ENCODE measurements around the gene LYST.

LYST gene

DNA sequence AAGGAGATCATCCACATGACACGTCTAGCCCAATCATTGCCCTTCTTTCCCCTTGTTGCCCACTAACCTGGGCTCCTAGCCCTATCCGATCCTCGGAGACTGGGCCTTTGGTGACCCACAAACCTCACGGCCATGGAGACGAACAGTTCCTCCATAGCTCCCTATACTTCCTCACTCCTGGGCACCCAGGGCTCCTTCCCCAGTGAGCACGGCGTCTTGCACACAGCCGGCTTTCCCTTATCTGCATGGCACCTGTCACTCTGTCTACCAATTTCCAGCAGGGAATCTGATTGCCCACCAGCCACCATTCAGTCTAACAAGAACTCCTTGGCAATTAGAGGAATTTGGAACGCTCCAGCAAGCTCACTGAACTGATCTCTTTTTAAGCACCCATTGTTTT, 220.2 kb downstream of the LYST start:
- Histone ChIP-seq H3K27me3 (peaks cover 100% of the 10 kb centered on the region), H3K4me3 (ENCODE audit: low read depth in 1 of 2, low read length in 1 of 2) (no peak overlapping the region), H3K4me1 (ENCODE audit: control insufficient read depth in 1 of 2, insufficient read depth in 1 of 2, low read depth in 1 of 2, low read length in 1 of 2) (peaks cover 16 to 41% of the 10 kb centered on the region in 2 experiments), H3K36me3 (no peaks in the 10 kb centered on the region), H3K27ac (no peak overlapping the region), H3K9me3 (no peaks in the 10 kb centered on the region)
- TF ChIP-seq, protein P1, sequence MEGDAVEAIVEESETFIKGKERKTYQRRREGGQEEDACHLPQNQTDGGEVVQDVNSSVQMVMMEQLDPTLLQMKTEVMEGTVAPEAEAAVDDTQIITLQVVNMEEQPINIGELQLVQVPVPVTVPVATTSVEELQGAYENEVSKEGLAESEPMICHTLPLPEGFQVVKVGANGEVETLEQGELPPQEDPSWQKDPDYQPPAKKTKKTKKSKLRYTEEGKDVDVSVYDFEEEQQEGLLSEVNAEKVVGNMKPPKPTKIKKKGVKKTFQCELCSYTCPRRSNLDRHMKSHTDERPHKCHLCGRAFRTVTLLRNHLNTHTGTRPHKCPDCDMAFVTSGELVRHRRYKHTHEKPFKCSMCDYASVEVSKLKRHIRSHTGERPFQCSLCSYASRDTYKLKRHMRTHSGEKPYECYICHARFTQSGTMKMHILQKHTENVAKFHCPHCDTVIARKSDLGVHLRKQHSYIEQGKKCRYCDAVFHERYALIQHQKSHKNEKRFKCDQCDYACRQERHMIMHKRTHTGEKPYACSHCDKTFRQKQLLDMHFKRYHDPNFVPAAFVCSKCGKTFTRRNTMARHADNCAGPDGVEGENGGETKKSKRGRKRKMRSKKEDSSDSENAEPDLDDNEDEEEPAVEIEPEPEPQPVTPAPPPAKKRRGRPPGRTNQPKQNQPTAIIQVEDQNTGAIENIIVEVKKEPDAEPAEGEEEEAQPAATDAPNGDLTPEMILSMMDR (IDR thresholded peaks at IDR 0.05), result no peak

GRCh38 chr1:235644693-235645305, 221.9 kb downstream of the LYST start:
- no peak overlapping the region for H3K4me3 ChIP-seq (ENCODE audit: low read depth in 1 of 2, low read length in 1 of 2)
- H3K27ac ChIP-seq, result no peak overlapping the region
- H3K36me3 ChIP-seq, result no peaks in the 10 kb centered on the region
- peaks cover 10 to 28% of the 10 kb centered on the region in 2 experiments for H3K4me1 ChIP-seq (ENCODE audit: control insufficient read depth in 1 of 2, insufficient read depth in 1 of 2, low read depth in 1 of 2, low read length in 1 of 2)
- H3K27me3 ChIP-seq, result peaks cover 100% of the 10 kb centered on the region
- H3K9me3 ChIP-seq, result no peaks in the 10 kb centered on the region
- TF ChIP-seq, protein P1 (IDR thresholded peaks at IDR 0.05), result no peak

GRCh38 chr1:235643837-235644692, 222.6 kb downstream of the LYST start:
- Histone ChIP-seq H3K4me3 (ENCODE audit: low read depth in 1 of 2, low read length in 1 of 2) (no peak overlapping the region), H3K9me3 (no peaks in the 10 kb centered on the region), H3K27ac (no peak overlapping the region), H3K36me3 (no peaks in the 10 kb centered on the region), H3K4me1 (ENCODE audit: control insufficient read depth in 1 of 2, insufficient read depth in 1 of 2, low read depth in 1 of 2, low read length in 1 of 2) (peaks cover 6 to 21% of the 10 kb centered on the region in 2 experiments), H3K27me3 (peaks cover 95% of the 10 kb centered on the region)
- TF ChIP-seq, protein P1 (IDR thresholded peaks at IDR 0.05), result no peak

DNA sequence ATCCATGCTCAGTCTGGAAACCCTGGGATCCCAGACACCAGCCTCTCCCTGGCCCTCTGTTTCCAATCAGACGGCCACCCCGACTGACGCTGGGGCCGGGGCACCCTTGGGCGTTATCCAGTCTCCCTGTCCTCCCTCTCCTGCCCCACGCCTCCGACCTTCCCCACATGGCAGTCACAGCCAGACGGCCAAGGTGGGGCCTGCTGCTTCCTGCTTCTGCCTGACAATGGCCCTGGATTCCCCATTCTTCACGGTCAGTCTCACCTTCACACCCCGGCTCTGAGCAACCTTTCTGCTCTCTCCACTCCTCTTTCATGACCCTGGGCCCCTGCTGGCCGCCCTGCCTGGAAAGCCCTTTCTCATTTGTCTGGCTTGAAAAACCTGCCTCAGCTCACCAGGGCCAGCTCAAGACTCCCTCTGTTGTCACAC, 223.7 kb downstream of the LYST start:
- TF ChIP-seq, protein P1 (IDR thresholded peaks at IDR 0.05), result no peak
- H3K27ac ChIP-seq, result no peak overlapping the region
- H3K27me3 ChIP-seq, result peaks cover 84% of the 10 kb centered on the region
- peaks cover 0 to 12% of the 10 kb centered on the region in 2 experiments for H3K4me1 ChIP-seq (ENCODE audit: control insufficient read depth in 1 of 2, insufficient read depth in 1 of 2, low read depth in 1 of 2, low read length in 1 of 2)
- no peak overlapping the region for H3K4me3 ChIP-seq (ENCODE audit: low read depth in 1 of 2, low read length in 1 of 2)
- H3K9me3 ChIP-seq, result no peaks in the 10 kb centered on the region
- no peaks in the 10 kb centered on the region for H3K36me3 ChIP-seq

- Histone ChIP-seq H3K36me3 (no peaks in the 10 kb centered on the region), H3K27ac (no peak overlapping the region), H3K4me3 (ENCODE audit: low read depth in 1 of 2, low read length in 1 of 2) (peak overlapping the region; percentile 15 to 35), H3K27me3 (peaks cover 77% of the 10 kb centered on the region), H3K9me3 (no peaks in the 10 kb centered on the region), H3K4me1 (ENCODE audit: control insufficient read depth in 1 of 2, insufficient read depth in 1 of 2, low read depth in 1 of 2, low read length in 1 of 2) (peaks cover 0 to 12% of the 10 kb centered on the region in 2 experiments)
- TF ChIP-seq, protein P1 (IDR thresholded peaks at IDR 0.05), result no peak
Observed at GRCh38 chr1:235642011-235642942, 224.4 kb downstream of the LYST start.

Measured in neutrophil (primary cell).